SH-SY5Y (cell line): ENCODE data around the gene LRRN2.

Experiments used
- GATA2 ChIP-seq: IDR thresholded peaks from 2 replicates; pipeline ENCODE4 v1.6.1; 2011; ENCODE audit warnings: mild to moderate bottlenecking, low read depth, low read length
- GATA3 ChIP-seq: IDR thresholded peaks from 2 replicates; pipeline ENCODE4 v1.6.1; 2011; ENCODE audit warnings: low read depth, mild to moderate bottlenecking, low read length, moderate library complexity

Gene LRRN2

GRCh38 chr1:204623365-204623893 is 62.1 kb downstream of the LRRN2 start:
- TF ChIP-seq GATA2: peak; percentile 62
- TF ChIP-seq GATA3: no peak

- TF ChIP-seq GATA3 (no peak), GATA2 (no peak)
Observed at GRCh38 chr1:204621996-204622395, 63.5 kb downstream of the LRRN2 start.

GRCh38 chr1:204621396-204621795 is 64.1 kb downstream of the LRRN2 start:
- TF ChIP-seq GATA2: no peak
- TF ChIP-seq GATA3: no peak

- TF ChIP-seq GATA3: no peak
- TF ChIP-seq GATA2: no peak
Observed at GRCh38 chr1:204619721-204620120, 65.8 kb downstream of the LRRN2 start.

GRCh38 chr1:204618148-204618760 is 67.3 kb downstream of the LRRN2 start:
- TF ChIP-seq GATA3: no peak
- TF ChIP-seq GATA2: no peak

- TF ChIP-seq GATA2 (no peak), GATA3 (no peak)
Observed at GRCh38 chr1:204617256-204618147, 68.0 kb downstream of the LRRN2 start.

- no peak for TF ChIP-seq GATA2
- no peak for TF ChIP-seq GATA3
Observed at GRCh38 chr1:204616641-204617040, 68.9 kb downstream of the LRRN2 start.

- TF ChIP-seq GATA2 (no peak), GATA3 (no peak)
Observed at GRCh38 chr1:204615881-204616280, 69.7 kb downstream of the LRRN2 start.

GRCh38 chr1:204613636-204614035 is 71.9 kb downstream of the LRRN2 start:
- TF ChIP-seq GATA2 (no peak), GATA3 (no peak)

- no peak for TF ChIP-seq GATA3
- no peak for TF ChIP-seq GATA2
Observed at GRCh38 chr1:204612326-204612725, 73.2 kb downstream of the LRRN2 start.

- no peak for TF ChIP-seq GATA2
- TF ChIP-seq GATA3: no peak
Observed at GRCh38 chr1:204611036-204611435, 74.5 kb downstream of the LRRN2 start.

GRCh38 chr1:204607910-204608309 is 77.6 kb downstream of the LRRN2 start:
- no peak for TF ChIP-seq GATA2
- TF ChIP-seq GATA3: no peak

GRCh38 chr1:204605791-204606190 is 79.7 kb downstream of the LRRN2 start:
- TF ChIP-seq GATA3 (no peak), GATA2 (no peak)

GRCh38 chr1:204602871-204603542 is 82.5 kb downstream of the LRRN2 start:
- TF ChIP-seq GATA2 (no peak), GATA3 (no peak)
